HepG2 (cell line): Measurements from ENCODE around the gene SHC1. TPM values are rescaled to one million over a fixed set of nuclear protein-coding genes. Genes with fewer than 3 reads are reported as not detected.
A peak's percentile ranks its signal among the peaks of the same experiment; 100 is the strongest.

Experiments used
- ATF1 ChIP-seq: IDR thresholded peaks from 2 replicates; pipeline ENCODE4 v1.6.1; 2016; ENCODE audit warnings: mild to moderate bottlenecking, control low read depth
- CBX5 ChIP-seq: sonication (generic); formaldehyde crosslinking; IDR thresholded peaks from 2 replicates; pipeline ENCODE4 v1.4.0; 2020; ENCODE audit warnings: missing genetic modification reagents, borderline replicate concordance
- JUN ChIP-seq: sonication (generic); formaldehyde crosslinking; IDR thresholded peaks from 2 replicates; pipeline ENCODE4 v1.4.0; 2020; ENCODE audit warnings: mild to moderate bottlenecking, missing genetic modification reagents
- RARA ChIP-seq: IDR thresholded peaks from 2 replicates; pipeline ENCODE4 v1.6.1; 2016; ENCODE audit warnings: missing genetic modification reagents, missing compliant biosample characterization
- SAP130 ChIP-seq: IDR thresholded peaks from 2 replicates; pipeline ENCODE4 v1.6.1; 2016; ENCODE audit warnings: low read depth
- SNAPC2 ChIP-seq: sonication (generic); formaldehyde crosslinking; IDR thresholded peaks from 2 replicates; pipeline ENCODE4 v1.8.1; 2022; ENCODE audit warnings: mild to moderate bottlenecking, missing genetic modification reagents
- TBP ChIP-seq: sonication (generic); formaldehyde crosslinking; IDR thresholded peaks from 2 replicates; pipeline ENCODE4 v1.5.0; 2020; ENCODE audit warnings: missing genetic modification reagents
- U2AF2 ChIP-seq: fragments of 200-400 bp; formaldehyde crosslinking; IDR thresholded peaks from 2 replicates; pipeline ENCODE4 v1.6.1; 2017; ENCODE audit warnings: low read depth, mild to moderate bottlenecking, low read length
- YY1 ChIP-seq: IDR thresholded peaks from 2 replicates; pipeline ENCODE4 v1.6.1; 2011; ENCODE audit warnings: low read length, low read depth, moderate library complexity, mild to moderate bottlenecking; ENCODE audit not compliant: insufficient read depth, insufficient replicate concordance
- ZKSCAN5 ChIP-seq: sonication (generic); formaldehyde crosslinking; IDR thresholded peaks from 2 replicates; pipeline ENCODE4 v1.5.1; 2020; ENCODE audit warnings: mild to moderate bottlenecking, missing genetic modification reagents
- ZNF335 ChIP-seq: sonication (generic); formaldehyde crosslinking; IDR thresholded peaks from 2 replicates; pipeline ENCODE4 v1.4.0; 2020; ENCODE audit warnings: missing genetic modification reagents
- ZNF432 ChIP-seq: sonication (generic); formaldehyde crosslinking; IDR thresholded peaks from 2 replicates; pipeline ENCODE4 v1.5.0; 2020; ENCODE audit warnings: missing genetic modification reagents, mild to moderate bottlenecking, borderline replicate concordance
- ZNF562 ChIP-seq: sonication (generic); formaldehyde crosslinking; IDR thresholded peaks from 2 replicates; pipeline ENCODE4 v1.8.0; 2022; ENCODE audit warnings: missing genetic modification reagents, borderline replicate concordance
- ZNF720 ChIP-seq: sonication (generic); formaldehyde crosslinking; IDR thresholded peaks from 2 replicates; pipeline ENCODE4 v1.4.0; 2020; ENCODE audit warnings: missing genetic modification reagents
- polyA plus RNA-seq, 8 experiments: library from polyadenylated mRNA; depleted of rRNA in 3 of 8; stranded (reverse) in 7 of 8; unstranded in 1 of 8; fragments of >200 nt; fragmentation: Illumina TruSeq in 4 of 8; extraction: Trizol in 4 of 8; gene quantifications; 2 replicates each; pipeline versions ENCODE4 v1.2.1 to v1.2.3, GENCODE V29; 2011 to 2016; ENCODE audit warnings: low read depth in 4 of 8, missing spikeins in 1 of 8, mixed read lengths in 1 of 8; ENCODE audit not compliant: insufficient read depth in 1 of 8
- total RNA-seq, 5 experiments: library from RNA; depleted of rRNA; stranded (reverse); fragments of >200 nt; fragmentation: Illumina TruSeq; extraction: Trizol; gene quantifications; 2 replicates each; pipeline ENCODE4 v1.2.3, GENCODE V29; 2016; ENCODE audit warnings: low read depth in 1 of 5
- TF ChIP-seq, protein P1 (sequence below): sonication (generic); formaldehyde crosslinking; IDR thresholded peaks from 2 replicates; pipeline ENCODE4; 2020; ENCODE audit warnings: missing genetic modification reagents, mild to moderate bottlenecking, borderline replicate concordance
- TF ChIP-seq, protein P2 (sequence below): sonication (generic); formaldehyde crosslinking; IDR thresholded peaks from 2 replicates; pipeline ENCODE4 v1.4.0; 2020; ENCODE audit warnings: missing genetic modification reagents
- TF ChIP-seq, protein P3 (sequence below): sonication (generic); formaldehyde crosslinking; IDR thresholded peaks from 2 replicates; pipeline ENCODE4 v1.8.1; 2023; ENCODE audit warnings: mild to moderate bottlenecking, missing genetic modification reagents
- TF ChIP-seq, protein P4 (sequence below): sonication (generic); formaldehyde crosslinking; IDR thresholded peaks from 2 replicates; pipeline ENCODE4 v1.4.0; 2020; ENCODE audit warnings: missing genetic modification reagents
- TF ChIP-seq, protein P5 (sequence below): sonication (generic); formaldehyde crosslinking; IDR thresholded peaks from 2 replicates; pipeline ENCODE4 v1.4.0; 2020; ENCODE audit warnings: missing genetic modification reagents
- TF ChIP-seq, protein P6 (sequence below): sonication (generic); formaldehyde crosslinking; IDR thresholded peaks from 2 replicates; pipeline ENCODE4 v1.5.0; 2020; ENCODE audit warnings: missing genetic modification reagents

SHC1 gene
- total and polyA plus RNA-seq, 2 of the 13 experiments (the other 11 are each of a cell fraction or from before 2014, with no cell fraction given), result 52.0 to 137 TPM

DNA sequence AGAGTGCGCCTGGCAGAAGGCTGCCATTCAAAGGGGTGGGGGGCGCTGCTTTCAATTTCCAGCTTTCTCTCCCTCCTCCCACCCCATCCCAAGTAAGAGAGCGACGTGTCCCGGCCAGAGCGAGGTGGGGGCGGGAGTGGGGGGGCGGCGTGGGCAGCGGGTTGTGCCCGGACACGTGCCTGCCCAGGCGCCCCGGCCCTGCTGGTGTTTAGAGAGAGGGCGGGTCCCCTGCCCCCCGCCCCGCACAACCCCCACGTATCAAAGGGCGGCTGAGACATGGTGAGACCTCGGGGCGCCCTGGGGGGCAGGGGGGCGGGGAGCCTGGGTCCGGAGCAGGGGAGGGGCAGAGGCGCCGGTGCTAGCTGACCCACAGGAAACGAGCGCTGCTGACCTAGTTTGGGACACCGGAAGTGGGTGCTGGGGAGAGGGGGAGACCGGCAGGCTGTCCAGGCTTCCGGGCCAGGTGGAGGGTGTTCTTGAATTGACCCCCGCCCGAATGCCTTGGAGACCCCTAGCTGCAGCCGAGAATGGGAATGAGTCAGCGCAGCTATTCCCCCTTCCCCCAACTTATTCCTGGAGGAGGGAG lies 33.3 kb upstream of the SHC1 start (continued):
- TF ChIP-seq, protein P1, sequence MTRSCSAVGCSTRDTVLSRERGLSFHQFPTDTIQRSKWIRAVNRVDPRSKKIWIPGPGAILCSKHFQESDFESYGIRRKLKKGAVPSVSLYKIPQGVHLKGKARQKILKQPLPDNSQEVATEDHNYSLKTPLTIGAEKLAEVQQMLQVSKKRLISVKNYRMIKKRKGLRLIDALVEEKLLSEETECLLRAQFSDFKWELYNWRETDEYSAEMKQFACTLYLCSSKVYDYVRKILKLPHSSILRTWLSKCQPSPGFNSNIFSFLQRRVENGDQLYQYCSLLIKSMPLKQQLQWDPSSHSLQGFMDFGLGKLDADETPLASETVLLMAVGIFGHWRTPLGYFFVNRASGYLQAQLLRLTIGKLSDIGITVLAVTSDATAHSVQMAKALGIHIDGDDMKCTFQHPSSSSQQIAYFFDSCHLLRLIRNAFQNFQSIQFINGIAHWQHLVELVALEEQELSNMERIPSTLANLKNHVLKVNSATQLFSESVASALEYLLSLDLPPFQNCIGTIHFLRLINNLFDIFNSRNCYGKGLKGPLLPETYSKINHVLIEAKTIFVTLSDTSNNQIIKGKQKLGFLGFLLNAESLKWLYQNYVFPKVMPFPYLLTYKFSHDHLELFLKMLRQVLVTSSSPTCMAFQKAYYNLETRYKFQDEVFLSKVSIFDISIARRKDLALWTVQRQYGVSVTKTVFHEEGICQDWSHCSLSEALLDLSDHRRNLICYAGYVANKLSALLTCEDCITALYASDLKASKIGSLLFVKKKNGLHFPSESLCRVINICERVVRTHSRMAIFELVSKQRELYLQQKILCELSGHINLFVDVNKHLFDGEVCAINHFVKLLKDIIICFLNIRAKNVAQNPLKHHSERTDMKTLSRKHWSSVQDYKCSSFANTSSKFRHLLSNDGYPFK (CRISPR knock-in tag), result no peak
- TF ChIP-seq YY1 (no peak), TBP (CRISPR knock-in tag) (no peak), ATF1 (CRISPR knock-in tag) (no peak), ZNF720 (CRISPR knock-in tag) (no peak), U2AF2 (no peak), ZNF432 (no peak), ZNF335 (CRISPR knock-in tag) (no peak), ZNF562 (CRISPR knock-in tag) (no peak), SAP130 (CRISPR knock-in tag) (peak; percentile 51; the same call in 1 of the 2 replicates), CBX5 (no peak), ZKSCAN5 (CRISPR knock-in tag) (no peak), SNAPC2 (CRISPR knock-in tag) (no peak), JUN (CRISPR knock-in tag) (no peak), RARA (CRISPR knock-in tag) (peak; percentile 21; the same call in 1 of the 2 replicates)
- TF ChIP-seq, protein P2, sequence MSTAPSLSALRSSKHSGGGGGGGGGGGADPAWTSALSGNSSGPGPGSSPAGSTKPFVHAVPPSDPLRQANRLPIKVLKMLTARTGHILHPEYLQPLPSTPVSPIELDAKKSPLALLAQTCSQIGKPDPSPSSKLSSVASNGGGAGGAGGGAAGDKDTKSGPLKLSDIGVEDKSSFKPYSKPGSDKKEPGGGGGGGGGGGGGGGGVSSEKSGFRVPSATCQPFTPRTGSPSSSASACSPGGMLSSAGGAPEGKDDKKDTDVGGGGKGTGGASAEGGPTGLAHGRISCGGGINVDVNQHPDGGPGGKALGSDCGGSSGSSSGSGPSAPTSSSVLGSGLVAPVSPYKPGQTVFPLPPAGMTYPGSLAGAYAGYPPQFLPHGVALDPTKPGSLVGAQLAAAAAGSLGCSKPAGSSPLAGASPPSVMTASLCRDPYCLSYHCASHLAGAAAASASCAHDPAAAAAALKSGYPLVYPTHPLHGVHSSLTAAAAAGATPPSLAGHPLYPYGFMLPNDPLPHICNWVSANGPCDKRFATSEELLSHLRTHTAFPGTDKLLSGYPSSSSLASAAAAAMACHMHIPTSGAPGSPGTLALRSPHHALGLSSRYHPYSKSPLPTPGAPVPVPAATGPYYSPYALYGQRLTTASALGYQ (CRISPR knock-in tag), result no peak
- TF ChIP-seq, protein P3, sequence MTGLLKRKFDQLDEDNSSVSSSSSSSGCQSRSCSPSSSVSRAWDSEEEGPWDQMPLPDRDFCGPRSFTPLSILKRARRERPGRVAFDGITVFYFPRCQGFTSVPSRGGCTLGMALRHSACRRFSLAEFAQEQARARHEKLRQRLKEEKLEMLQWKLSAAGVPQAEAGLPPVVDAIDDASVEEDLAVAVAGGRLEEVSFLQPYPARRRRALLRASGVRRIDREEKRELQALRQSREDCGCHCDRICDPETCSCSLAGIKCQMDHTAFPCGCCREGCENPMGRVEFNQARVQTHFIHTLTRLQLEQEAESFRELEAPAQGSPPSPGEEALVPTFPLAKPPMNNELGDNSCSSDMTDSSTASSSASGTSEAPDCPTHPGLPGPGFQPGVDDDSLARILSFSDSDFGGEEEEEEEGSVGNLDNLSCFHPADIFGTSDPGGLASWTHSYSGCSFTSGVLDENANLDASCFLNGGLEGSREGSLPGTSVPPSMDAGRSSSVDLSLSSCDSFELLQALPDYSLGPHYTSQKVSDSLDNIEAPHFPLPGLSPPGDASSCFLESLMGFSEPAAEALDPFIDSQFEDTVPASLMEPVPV, result peak; percentile 82; the same call in 1 of the 2 replicates
- TF ChIP-seq, protein P4, sequence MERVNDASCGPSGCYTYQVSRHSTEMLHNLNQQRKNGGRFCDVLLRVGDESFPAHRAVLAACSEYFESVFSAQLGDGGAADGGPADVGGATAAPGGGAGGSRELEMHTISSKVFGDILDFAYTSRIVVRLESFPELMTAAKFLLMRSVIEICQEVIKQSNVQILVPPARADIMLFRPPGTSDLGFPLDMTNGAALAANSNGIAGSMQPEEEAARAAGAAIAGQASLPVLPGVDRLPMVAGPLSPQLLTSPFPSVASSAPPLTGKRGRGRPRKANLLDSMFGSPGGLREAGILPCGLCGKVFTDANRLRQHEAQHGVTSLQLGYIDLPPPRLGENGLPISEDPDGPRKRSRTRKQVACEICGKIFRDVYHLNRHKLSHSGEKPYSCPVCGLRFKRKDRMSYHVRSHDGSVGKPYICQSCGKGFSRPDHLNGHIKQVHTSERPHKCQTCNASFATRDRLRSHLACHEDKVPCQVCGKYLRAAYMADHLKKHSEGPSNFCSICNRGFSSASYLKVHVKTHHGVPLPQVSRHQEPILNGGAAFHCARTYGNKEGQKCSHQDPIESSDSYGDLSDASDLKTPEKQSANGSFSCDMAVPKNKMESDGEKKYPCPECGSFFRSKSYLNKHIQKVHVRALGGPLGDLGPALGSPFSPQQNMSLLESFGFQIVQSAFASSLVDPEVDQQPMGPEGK (CRISPR knock-in tag), result peak; percentile 99
- TF ChIP-seq, protein P5, sequence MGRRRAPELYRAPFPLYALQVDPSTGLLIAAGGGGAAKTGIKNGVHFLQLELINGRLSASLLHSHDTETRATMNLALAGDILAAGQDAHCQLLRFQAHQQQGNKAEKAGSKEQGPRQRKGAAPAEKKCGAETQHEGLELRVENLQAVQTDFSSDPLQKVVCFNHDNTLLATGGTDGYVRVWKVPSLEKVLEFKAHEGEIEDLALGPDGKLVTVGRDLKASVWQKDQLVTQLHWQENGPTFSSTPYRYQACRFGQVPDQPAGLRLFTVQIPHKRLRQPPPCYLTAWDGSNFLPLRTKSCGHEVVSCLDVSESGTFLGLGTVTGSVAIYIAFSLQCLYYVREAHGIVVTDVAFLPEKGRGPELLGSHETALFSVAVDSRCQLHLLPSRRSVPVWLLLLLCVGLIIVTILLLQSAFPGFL (CRISPR knock-in tag), result no peak
- TF ChIP-seq, protein P6, sequence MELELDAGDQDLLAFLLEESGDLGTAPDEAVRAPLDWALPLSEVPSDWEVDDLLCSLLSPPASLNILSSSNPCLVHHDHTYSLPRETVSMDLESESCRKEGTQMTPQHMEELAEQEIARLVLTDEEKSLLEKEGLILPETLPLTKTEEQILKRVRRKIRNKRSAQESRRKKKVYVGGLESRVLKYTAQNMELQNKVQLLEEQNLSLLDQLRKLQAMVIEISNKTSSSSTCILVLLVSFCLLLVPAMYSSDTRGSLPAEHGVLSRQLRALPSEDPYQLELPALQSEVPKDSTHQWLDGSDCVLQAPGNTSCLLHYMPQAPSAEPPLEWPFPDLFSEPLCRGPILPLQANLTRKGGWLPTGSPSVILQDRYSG, result no peak
